NCI-H2107 treated with DMSO at 0.1 percent for 48 hours (cell line): ENCODE results near the gene ST6GALNAC3.
"Not testable (repeated sequence)": the region's sequence is repeated elsewhere in the genome, so short reads cannot be mapped to it uniquely, and the experiment has no call there.

Source experiments
- DNase-seq: peaks from one replicate; lab custom pipeline; 2025; ENCODE audit not compliant: unreplicated experiment; lab: John Stamatoyannopoulos, UW

Gene ST6GALNAC3

DNA sequence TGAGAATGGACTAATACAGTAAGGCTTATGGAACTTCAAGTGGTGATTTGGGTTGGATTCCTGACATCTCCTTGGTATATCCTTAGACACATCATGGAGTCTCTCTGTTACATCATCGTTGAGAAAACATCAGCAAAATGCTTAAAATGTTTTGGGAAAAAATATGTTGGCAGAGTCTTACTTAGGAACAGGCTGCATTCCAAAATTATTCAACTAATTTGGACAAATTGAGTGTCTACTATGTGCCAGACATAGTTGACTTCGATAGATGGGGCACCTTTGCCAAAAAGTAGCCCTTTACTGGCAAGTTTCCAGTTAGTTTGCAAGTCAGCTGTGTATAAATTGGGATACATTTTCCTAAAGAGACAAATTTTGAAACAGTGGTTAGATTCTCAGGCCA lies 539.3 kb downstream of the ST6GALNAC3 start:
- DNase-seq: no peak

DNA sequence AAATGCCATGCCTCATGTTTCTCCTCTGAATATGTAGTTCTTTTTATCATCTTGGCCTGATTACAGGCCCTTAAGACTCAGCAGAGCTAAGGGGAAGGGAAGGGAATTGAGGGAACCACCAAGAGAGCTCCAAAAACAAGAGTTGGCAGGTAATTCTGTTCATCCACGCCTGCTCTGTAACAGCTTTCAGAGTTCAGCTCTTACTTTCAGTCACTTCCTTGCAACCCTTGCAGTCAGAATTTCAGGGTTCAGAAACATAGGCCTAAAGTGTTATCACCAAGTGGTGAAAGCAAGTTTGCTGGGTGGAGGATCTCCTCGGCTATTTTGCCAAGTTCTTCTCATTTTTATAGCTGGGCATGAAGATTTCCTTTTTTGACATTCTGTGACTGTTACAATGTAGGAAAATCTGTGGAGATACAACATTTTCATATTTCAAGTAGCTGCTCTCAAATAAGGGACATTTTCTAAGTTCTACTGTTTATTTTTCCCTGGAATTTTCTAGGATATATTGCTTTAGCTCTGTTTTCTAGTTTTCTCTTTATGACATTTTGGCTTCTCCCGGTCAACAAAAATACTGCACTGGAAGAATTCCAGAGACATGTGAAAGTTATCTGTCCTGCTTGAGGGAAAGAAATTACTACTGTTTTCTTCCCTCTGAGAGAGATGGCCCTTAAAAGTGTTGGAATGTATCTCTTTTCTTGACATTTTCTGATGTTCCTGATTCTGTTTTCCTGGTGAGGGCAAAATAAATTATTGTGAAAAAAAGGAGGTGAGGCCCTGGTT lies 540.9 kb downstream of the ST6GALNAC3 start:
- no peak for DNase-seq

- DNase-seq: no peak
Observed at GRCh38 chr1:76620371-76620770, 545.8 kb downstream of the ST6GALNAC3 start.

- DNase-seq: no peak
Observed at GRCh38 chr1:76622774-76623528, 548.4 kb downstream of the ST6GALNAC3 start.

DNA sequence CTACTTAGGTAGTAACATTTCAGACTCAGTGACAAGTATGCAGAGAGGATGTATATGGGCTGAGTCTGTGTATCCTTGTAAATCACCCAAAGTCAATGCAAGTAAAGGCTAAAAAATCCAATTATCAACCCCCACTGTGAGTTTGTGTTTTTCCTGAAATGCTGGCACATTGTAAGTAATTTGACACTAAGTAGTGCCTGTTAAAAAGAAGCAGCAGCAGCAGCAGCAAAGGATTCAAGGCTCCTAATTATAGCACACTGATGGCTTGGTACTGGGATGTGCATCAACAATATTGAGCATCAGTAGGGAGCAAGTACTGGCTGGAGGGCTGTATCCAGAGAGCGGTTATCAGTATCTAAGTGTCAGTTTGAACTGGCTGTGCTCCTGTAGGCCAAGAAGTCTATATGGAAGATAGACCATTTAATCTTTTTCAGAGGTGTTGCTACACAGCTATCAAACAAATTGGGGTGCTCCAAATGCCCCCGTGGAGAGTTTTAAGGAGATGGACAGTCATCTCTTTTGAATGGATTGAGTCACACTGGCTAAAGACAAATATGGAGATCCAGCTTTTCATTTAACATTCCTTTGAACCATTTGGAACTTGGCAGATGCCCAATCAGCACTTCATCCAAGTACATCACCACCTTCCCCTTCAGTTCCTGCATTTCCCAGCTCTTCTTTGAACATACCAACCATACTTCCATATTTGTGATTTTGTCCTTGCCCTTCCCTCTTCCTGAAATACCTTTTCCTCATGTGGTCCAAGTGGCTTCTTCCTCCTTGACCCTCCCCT lies 551.5 kb downstream of the ST6GALNAC3 start:
- DNase-seq: peak; percentile 31

- no peak for DNase-seq
Observed at GRCh38 chr1:76627498-76627897, 553.0 kb downstream of the ST6GALNAC3 start.

DNA sequence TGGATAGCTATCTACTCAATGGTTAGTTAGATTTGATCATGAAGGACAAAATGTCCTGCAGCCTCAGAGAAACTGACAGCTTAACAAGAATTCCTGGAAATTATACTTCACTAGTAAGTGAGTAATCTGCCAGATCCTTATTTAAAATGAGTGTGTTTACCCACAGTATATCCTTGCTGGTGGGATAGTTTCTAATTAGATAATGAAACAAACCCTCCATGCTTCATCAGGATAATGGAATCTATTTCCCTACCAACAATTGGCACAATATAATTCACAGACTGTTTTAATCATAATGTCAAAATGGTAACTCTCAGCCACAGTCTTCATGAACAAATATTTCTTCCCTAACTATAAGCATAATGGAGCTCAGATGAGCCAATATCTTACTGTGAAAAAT lies 553.4 kb downstream of the ST6GALNAC3 start:
- no peak for DNase-seq

DNA sequence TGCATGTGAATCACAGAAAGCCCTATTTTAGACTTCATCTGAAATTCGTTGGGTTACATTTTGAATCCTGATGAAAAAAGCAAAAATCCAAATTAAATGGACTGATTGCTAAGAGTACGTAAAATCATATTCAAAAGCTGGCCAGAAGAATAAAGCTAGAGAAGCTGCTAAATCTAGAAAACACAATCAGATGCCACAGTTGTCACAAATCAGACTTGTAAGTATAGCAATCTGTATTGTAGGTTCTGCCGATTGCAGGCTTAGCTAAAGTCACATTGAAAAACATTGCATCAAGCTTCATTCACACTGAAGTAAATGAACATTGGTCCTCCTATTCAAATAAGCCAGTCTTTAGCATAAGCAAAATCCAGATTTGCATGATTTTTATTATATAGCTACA lies 557.6 kb downstream of the ST6GALNAC3 start:
- DNase-seq: no peak

- DNase-seq: no peak
Observed at GRCh38 chr1:76635784-76636183, 561.2 kb downstream of the ST6GALNAC3 start.

GRCh38 chr1:76639181-76639580 lies 564.6 kb downstream of the ST6GALNAC3 start:
- DNase-seq: no peak

DNA sequence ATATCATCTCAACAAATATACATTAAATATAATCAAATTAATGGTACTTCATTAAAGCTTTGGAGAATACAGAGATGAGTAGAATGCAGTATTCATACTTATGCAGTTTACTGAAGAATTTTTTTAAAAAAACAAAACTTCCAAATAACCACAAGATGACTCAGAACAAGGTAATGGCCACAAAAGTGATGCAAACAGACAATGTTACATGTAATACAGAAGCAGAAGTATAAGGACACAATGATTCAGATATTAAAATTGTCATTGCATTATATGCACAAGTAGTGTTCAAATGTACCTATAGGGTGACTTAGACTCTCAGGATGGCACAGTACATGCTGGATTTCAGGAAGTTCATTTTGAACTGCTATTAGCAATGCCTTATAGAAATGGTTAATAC lies 565.5 kb downstream of the ST6GALNAC3 start:
- DNase-seq: no peak

- DNase-seq: no peak
Observed at GRCh38 chr1:76640723-76641122, 566.2 kb downstream of the ST6GALNAC3 start.

- DNase-seq: no peak
Observed at GRCh38 chr1:76644139-76644538, 569.6 kb downstream of the ST6GALNAC3 start.

DNA sequence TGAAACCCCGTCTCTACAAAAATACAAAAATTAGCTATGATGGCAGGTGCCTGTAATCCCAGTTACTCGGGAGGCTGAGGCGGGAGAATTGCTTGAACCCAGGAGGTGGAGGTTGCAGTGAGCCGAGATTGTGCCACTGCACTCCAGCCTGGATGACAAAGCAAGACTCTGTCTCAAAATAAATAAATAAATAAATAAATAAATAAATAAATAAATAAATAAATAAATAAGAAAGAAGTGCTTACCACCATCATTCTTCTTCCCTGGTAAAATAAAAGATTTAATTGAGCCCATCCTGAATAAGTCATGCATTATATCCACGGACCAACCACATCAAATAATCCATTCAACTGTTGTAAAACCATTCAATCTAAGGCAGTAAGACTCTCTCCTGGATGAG lies 578.3 kb downstream of the ST6GALNAC3 start:
- DNase-seq: not testable (repeated sequence)

GRCh38 chr1:76657623-76658022 lies 583.1 kb downstream of the ST6GALNAC3 start:
- DNase-seq: no peak

GRCh38 chr1:76659171-76659940 lies 584.8 kb downstream of the ST6GALNAC3 start:
- DNase-seq: no peak

DNA sequence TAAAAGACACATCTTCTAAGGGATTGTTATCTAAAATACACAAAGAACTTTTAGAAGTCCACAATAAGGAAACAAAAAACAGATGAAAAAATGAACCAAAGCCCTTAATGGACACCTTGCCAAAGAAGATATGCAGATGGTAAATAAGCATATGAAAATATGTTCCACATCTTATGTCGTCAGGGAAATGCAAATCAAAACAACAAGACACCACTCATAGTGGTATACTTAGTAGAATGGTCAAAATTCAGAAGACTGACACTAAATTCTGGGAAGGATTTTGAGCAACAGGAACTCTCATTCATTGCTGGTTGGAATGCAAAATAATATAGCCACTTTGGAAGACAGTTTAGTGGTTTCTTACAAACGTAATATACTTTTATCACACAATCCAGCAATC lies 587.0 kb downstream of the ST6GALNAC3 start:
- no peak for DNase-seq

GRCh38 chr1:76666499-76666898 lies 592.0 kb downstream of the ST6GALNAC3 start:
- DNase-seq: no peak

GRCh38 chr1:76668046-76668445 lies 593.5 kb downstream of the ST6GALNAC3 start:
- no peak for DNase-seq

DNA sequence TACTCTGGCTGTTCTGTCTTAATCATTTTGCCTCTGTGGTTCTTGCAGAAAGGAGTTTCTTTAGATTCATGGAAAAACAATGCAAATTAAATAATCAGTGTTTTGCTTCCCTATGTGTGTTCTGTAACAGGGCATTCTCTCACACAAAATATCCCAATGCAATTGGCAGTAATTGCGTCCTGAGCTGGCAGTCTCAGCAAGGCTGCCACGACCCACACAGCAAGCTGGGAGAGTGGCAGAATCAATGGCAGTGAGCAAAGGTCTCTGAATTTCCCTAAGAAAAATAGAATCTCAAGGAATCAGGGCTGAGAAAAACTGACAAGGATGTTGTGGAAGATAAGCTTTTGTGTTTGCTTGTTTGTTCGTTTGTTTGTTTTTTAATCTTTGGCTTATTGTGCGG lies 594.6 kb downstream of the ST6GALNAC3 start:
- DNase-seq: no peak
